WTC11 (cell line): ENCODE measurements around the gene ANO2. TPM values are rescaled to one million over a fixed set of nuclear protein-coding genes. Genes with fewer than 3 reads are reported as not detected.

Experiments
- ATAC-seq: fragments of 200-7000 bp; cut with Tn5 transposase; 2 replicates; pipeline ENCODE4 v1.10.0; 2021; ENCODE audit warnings: mild to moderate bottlenecking, moderate library complexity
- CTCF ChIA-PET: fragments of 300-600 bp; sonication (Branson Sonifier 250); formaldehyde crosslinking; loops from one replicate; lab custom pipeline; 2021; ENCODE audit warnings: antibody characterized with exemption; lab: Charles Lee
- POLR2A ChIA-PET: fragments of 350-600 bp; sonication (Branson Sonifier 250); formaldehyde crosslinking; loops from one replicate; lab custom pipeline; 2021; ENCODE audit warnings: antibody characterized with exemption; lab: Charles Lee
- DNase-seq: peaks from one replicate; pipeline ENCODE4 v3.0.0; 2021; ENCODE audit warnings: low spot score
- H3K27ac Mint-ChIP-seq: 2 replicates; pipeline ENCODE4 v1.8.0; 2021; ENCODE audit warnings: mixed read lengths
- H3K27me3 Mint-ChIP-seq: 2 replicates; pipeline ENCODE4 v1.8.0; 2021; ENCODE audit warnings: low read depth, mild to moderate bottlenecking, moderate library complexity, mixed read lengths
- H3K36me3 Mint-ChIP-seq: 2 replicates; pipeline ENCODE4 v1.8.0; 2021; ENCODE audit warnings: mixed read lengths
- H3K4me1 Mint-ChIP-seq: 2 replicates; pipeline ENCODE4 v1.8.0; 2022; ENCODE audit warnings: mixed read lengths
- H3K4me3 Mint-ChIP-seq: 2 replicates; pipeline ENCODE4 v1.8.0; 2021; ENCODE audit warnings: mild to moderate bottlenecking, moderate library complexity, mixed read lengths
- H3K9me3 Mint-ChIP-seq: 2 replicates; pipeline ENCODE4 v1.8.0; 2021; ENCODE audit warnings: mixed read lengths
- ATF6 ChIP-seq: sonication (generic); formaldehyde crosslinking; IDR thresholded peaks from 2 replicates; pipeline ENCODE4 v1.8.1; 2023; ENCODE audit warnings: mild to moderate bottlenecking, missing genetic modification reagents
- E2F4 ChIP-seq: sonication (generic); formaldehyde crosslinking; IDR thresholded peaks from 2 replicates; pipeline ENCODE4 v1.8.1; 2022; ENCODE audit warnings: low read depth, mild to moderate bottlenecking, moderate library complexity, missing genetic modification reagents, borderline replicate concordance
- E2F5 ChIP-seq: sonication (generic); formaldehyde crosslinking; IDR thresholded peaks from 2 replicates; pipeline ENCODE4 v1.8.1; 2022; ENCODE audit warnings: mild to moderate bottlenecking, moderate library complexity, missing genetic modification reagents
- FOXP1 ChIP-seq: sonication (generic); formaldehyde crosslinking; IDR thresholded peaks from 2 replicates; pipeline ENCODE4 v1.8.0; 2022; ENCODE audit warnings: missing genetic modification reagents, mild to moderate bottlenecking, moderate library complexity, borderline replicate concordance
- GABPB1 ChIP-seq: sonication (generic); formaldehyde crosslinking; IDR thresholded peaks from 2 replicates; pipeline ENCODE4 v1.8.1; 2023; ENCODE audit warnings: mild to moderate bottlenecking, missing genetic modification reagents
- HMGA2 ChIP-seq: fragments of 250-450 bp; sonication (Bioruptor Pico); IDR thresholded peaks from 2 replicates; pipeline ENCODE4 v1.4.0; 2021; ENCODE audit warnings: mild to moderate bottlenecking, moderate library complexity
- IRF1 ChIP-seq: sonication (generic); formaldehyde crosslinking; IDR thresholded peaks from 2 replicates; pipeline ENCODE4 v1.8.0; 2023; ENCODE audit warnings: missing genetic modification reagents
- MLX ChIP-seq: sonication (generic); formaldehyde crosslinking; IDR thresholded peaks from 2 replicates; pipeline ENCODE4 v1.8.1; 2023; ENCODE audit warnings: mild to moderate bottlenecking, missing genetic modification reagents, moderate library complexity
- MYBL2 ChIP-seq: sonication (generic); formaldehyde crosslinking; IDR thresholded peaks from 2 replicates; pipeline ENCODE4 v1.8.1; 2023; ENCODE audit warnings: mild to moderate bottlenecking, moderate library complexity, missing genetic modification reagents
- NFATC4 ChIP-seq: fragments of 250-450 bp; sonication (Bioruptor Pico); IDR thresholded peaks from 2 replicates; pipeline ENCODE4 v1.9.0; 2021; ENCODE audit warnings: mild to moderate bottlenecking
- NR3C1 ChIP-seq: sonication (generic); formaldehyde crosslinking; conservative IDR thresholded peaks from 2 replicates; pipeline ENCODE4 v1.8.1; 2023; ENCODE audit warnings: low read depth, mild to moderate bottlenecking, missing genetic modification reagents
- OVOL2 ChIP-seq: fragments of 250-450 bp; sonication (Bioruptor Pico); IDR thresholded peaks from 2 replicates; pipeline ENCODE4 v1.9.0; 2021; ENCODE audit warnings: mild to moderate bottlenecking, borderline replicate concordance
- SOX15 ChIP-seq: fragments of 250-450 bp; sonication (Bioruptor Pico); IDR thresholded peaks from 2 replicates; pipeline ENCODE4 v1.9.0; 2021; ENCODE audit warnings: mild to moderate bottlenecking
- SP1 ChIP-seq: sonication (generic); formaldehyde crosslinking; conservative IDR thresholded peaks from 2 replicates; pipeline ENCODE4 v1.8.1; 2022; ENCODE audit warnings: missing genetic modification reagents
- ZBTB21 ChIP-seq: sonication (generic); formaldehyde crosslinking; IDR thresholded peaks from 2 replicates; pipeline ENCODE4 v1.8.1; 2023; ENCODE audit warnings: mild to moderate bottlenecking, missing genetic modification reagents, borderline replicate concordance
- ZNF121 ChIP-seq: sonication (generic); formaldehyde crosslinking; IDR thresholded peaks from 2 replicates; pipeline ENCODE4 v1.8.0; 2023; ENCODE audit warnings: missing genetic modification reagents
- ZNF138 ChIP-seq: sonication (generic); formaldehyde crosslinking; conservative IDR thresholded peaks from 2 replicates; pipeline ENCODE4 v1.8.1; 2022; ENCODE audit warnings: mild to moderate bottlenecking, moderate library complexity, missing genetic modification reagents
- ZNF219 ChIP-seq: sonication (generic); formaldehyde crosslinking; IDR thresholded peaks from 2 replicates; pipeline ENCODE4 v1.8.0; 2023; ENCODE audit warnings: missing genetic modification reagents, mild to moderate bottlenecking, borderline replicate concordance
- ZNF416 ChIP-seq: fragments of 250-450 bp; sonication (Bioruptor Pico); IDR thresholded peaks from 2 replicates; pipeline ENCODE4 v1.9.0; 2021; ENCODE audit warnings: mild to moderate bottlenecking, inconsistent platforms
- ZNF671 ChIP-seq: fragments of 250-450 bp; sonication (Bioruptor Pico); IDR thresholded peaks from 2 replicates; pipeline ENCODE4 v1.8.0; 2021; ENCODE audit warnings: mild to moderate bottlenecking
- total RNA-seq: library from RNA; stranded (reverse); gene quantifications from 3 replicates; pipeline ENCODE4 v1.2.3, GENCODE V29; 2021
- TF ChIP-seq, protein P1 (sequence below): sonication (generic); formaldehyde crosslinking; IDR thresholded peaks from 2 replicates; pipeline ENCODE4 v1.8.1; 2023; ENCODE audit warnings: mild to moderate bottlenecking, missing genetic modification reagents
- TF ChIP-seq, protein P2 (sequence below): fragments of 200-600 bp; IDR thresholded peaks from 2 replicates; pipeline ENCODE4 v1.8.0; 2022; ENCODE audit warnings: antibody characterized with exemption
- TF ChIP-seq, protein P3 (sequence below): sonication (generic); formaldehyde crosslinking; IDR thresholded peaks from 2 replicates; pipeline ENCODE4 v1.8.0; 2022; ENCODE audit warnings: mild to moderate bottlenecking, missing genetic modification reagents
- TF ChIP-seq, protein P4 (sequence below): sonication (generic); formaldehyde crosslinking; IDR thresholded peaks from 2 replicates; pipeline ENCODE4 v1.8.1; 2022; ENCODE audit warnings: missing genetic modification reagents, borderline replicate concordance

ANO2 gene
- total RNA-seq, 1 experiment from 2014 or later: 2.8 TPM

- TF ChIP-seq MYBL2 (CRISPR knock-in tag) (no peak), NR3C1 (CRISPR knock-in tag) (no peak), IRF1 (no peak), E2F5 (no peak), ZBTB21 (CRISPR knock-in tag) (no peak)
- TF ChIP-seq, all 79 proteins: peak for 0
These were observed 164.5 kb downstream of the ANO2 start (continued) for GRCh38 chr12:5780536-5780935.

DNA sequence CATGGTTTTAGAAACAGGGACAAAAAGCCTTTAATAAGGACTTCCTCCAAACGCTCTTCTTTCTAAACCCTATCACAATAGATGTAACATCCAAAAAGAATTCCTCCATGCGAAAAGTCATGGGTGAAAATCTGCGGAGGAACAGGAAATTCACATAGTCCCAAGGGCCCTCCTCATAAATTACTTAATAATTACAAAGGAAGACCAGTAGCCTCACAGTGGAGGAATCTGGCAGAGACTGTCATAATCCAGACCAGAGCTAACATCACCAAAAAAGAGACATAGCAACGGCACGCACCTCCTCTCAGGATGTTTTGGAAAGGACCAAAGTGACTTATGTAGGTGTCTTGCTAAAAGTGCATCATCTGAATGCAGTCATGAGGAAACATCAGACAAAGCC, 165.7 kb downstream of the ANO2 start:
- TF ChIP-seq MLX (no peak), E2F4 (CRISPR knock-in tag) (no peak), ATF6 (CRISPR knock-in tag) (no peak), NFATC4 (CRISPR knock-in tag) (no peak), E2F5 (no peak), ZNF416 (CRISPR knock-in tag) (no peak), SOX15 (no peak), ZNF121 (no peak), OVOL2 (CRISPR knock-in tag) (no peak), GABPB1 (no peak), ZNF138 (CRISPR knock-in tag) (no peak), SP1 (CRISPR knock-in tag) (no peak), HMGA2 (CRISPR knock-in tag) (no peak), FOXP1 (CRISPR knock-in tag) (no peak), ZNF219 (no peak), ZNF671 (CRISPR knock-in tag) (no peak)
- TF ChIP-seq, protein P1, sequence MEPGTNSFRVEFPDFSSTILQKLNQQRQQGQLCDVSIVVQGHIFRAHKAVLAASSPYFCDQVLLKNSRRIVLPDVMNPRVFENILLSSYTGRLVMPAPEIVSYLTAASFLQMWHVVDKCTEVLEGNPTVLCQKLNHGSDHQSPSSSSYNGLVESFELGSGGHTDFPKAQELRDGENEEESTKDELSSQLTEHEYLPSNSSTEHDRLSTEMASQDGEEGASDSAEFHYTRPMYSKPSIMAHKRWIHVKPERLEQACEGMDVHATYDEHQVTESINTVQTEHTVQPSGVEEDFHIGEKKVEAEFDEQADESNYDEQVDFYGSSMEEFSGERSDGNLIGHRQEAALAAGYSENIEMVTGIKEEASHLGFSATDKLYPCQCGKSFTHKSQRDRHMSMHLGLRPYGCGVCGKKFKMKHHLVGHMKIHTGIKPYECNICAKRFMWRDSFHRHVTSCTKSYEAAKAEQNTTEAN (CRISPR knock-in tag): no peak
- TF ChIP-seq, protein P2, sequence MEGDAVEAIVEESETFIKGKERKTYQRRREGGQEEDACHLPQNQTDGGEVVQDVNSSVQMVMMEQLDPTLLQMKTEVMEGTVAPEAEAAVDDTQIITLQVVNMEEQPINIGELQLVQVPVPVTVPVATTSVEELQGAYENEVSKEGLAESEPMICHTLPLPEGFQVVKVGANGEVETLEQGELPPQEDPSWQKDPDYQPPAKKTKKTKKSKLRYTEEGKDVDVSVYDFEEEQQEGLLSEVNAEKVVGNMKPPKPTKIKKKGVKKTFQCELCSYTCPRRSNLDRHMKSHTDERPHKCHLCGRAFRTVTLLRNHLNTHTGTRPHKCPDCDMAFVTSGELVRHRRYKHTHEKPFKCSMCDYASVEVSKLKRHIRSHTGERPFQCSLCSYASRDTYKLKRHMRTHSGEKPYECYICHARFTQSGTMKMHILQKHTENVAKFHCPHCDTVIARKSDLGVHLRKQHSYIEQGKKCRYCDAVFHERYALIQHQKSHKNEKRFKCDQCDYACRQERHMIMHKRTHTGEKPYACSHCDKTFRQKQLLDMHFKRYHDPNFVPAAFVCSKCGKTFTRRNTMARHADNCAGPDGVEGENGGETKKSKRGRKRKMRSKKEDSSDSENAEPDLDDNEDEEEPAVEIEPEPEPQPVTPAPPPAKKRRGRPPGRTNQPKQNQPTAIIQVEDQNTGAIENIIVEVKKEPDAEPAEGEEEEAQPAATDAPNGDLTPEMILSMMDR: no peak
- TF ChIP-seq, protein P3, sequence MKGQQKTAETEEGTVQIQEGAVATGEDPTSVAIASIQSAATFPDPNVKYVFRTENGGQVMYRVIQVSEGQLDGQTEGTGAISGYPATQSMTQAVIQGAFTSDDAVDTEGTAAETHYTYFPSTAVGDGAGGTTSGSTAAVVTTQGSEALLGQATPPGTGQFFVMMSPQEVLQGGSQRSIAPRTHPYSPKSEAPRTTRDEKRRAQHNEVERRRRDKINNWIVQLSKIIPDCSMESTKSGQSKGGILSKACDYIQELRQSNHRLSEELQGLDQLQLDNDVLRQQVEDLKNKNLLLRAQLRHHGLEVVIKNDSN (CRISPR knock-in tag): no peak
- TF ChIP-seq, protein P4, sequence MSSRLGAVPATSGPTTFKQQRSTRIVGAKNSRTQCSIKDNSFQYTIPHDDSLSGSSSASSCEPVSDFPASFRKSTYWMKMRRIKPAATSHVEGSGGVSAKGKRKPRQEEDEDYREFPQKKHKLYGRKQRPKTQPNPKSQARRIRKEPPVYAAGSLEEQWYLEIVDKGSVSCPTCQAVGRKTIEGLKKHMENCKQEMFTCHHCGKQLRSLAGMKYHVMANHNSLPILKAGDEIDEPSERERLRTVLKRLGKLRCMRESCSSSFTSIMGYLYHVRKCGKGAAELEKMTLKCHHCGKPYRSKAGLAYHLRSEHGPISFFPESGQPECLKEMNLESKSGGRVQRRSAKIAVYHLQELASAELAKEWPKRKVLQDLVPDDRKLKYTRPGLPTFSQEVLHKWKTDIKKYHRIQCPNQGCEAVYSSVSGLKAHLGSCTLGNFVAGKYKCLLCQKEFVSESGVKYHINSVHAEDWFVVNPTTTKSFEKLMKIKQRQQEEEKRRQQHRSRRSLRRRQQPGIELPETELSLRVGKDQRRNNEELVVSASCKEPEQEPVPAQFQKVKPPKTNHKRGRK (CRISPR knock-in tag): no peak
- H3K4me1 Mint-ChIP-seq: no peaks in the 10 kb centered on the region
- POLR2A ChIA-PET: no interaction called here
- H3K4me3 Mint-ChIP-seq: no peak overlapping the region
- H3K36me3 Mint-ChIP-seq: no peaks in the 10 kb centered on the region
- no peak for DNase-seq
- H3K9me3 Mint-ChIP-seq: no peaks in the 10 kb centered on the region; the same call in 1 of the 2 replicates
- H3K27ac Mint-ChIP-seq: no peak overlapping the region
- H3K27me3 Mint-ChIP-seq: no peaks in the 10 kb centered on the region
- ATAC-seq: no peak
- CTCF ChIA-PET: no interaction called here
